Kidney glomerular epithelial cell (primary cell): Measurements from ENCODE around the gene AP1B1.

Experiments used
- DNase-seq: peaks from one replicate; lab custom pipeline; 2025; lab: John Stamatoyannopoulos, UW

The AP1B1 gene

GRCh38 chr22:29299136-29299900, 89.1 kb downstream of the AP1B1 start:
- DNase-seq = no peak

DNA sequence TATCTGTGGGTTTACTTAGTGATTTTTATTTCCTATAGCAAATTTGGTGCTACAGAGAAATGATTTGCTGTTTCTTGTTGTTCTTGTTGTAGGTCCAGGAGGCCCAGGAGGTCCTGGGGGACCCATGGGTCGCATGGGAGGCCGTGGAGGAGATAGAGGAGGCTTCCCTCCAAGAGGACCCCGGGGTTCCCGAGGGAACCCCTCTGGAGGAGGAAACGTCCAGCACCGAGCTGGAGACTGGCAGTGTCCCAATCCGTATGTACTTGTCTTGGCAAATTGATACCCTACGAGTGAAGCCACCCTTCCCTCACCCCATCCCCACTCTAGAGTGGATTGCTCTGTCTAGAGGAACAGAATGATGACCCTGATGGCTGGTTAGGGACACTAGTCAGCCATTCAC, 89.7 kb downstream of the AP1B1 start:
- DNase-seq = no peak

DNA sequence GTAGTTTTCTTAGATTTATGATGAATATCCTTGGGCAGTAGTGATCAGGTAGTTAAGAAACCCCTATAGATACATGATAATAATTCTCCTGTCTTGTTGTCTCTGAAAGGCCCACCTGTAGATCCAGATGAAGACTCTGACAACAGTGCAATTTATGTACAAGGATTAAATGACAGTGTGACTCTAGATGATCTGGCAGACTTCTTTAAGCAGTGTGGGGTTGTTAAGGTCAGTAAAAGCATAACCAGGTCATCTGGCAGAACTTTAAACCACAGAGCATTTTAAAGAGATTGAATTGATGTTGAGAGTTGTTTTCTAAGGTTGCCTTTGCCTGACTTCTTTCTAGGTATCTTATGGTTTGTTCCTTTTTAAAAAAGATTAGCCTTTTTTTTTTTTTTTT, 96.0 kb downstream of the AP1B1 start:
- no peak for DNase-seq

GRCh38 chr22:29291215-29291614, 97.2 kb downstream of the AP1B1 start:
- DNase-seq = no peak

DNA sequence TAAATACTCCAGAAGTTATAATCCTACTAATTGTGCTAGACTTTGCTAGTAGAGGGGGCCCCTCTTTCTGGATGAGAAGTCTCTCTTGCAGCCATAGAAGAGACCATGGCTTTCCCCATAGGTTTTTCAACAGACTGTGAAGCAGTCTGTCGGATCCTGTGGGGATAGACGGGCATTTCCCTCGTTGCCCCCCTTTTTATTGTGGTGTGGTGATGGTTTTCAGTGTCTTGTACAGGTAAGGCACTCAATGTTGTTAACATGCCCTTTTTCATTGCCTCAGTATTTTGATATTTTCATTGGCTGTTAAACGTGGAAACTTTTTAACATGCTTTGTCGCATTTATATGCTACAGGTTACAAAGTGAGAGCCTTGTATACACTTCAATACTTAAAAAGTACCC, 98.3 kb downstream of the AP1B1 start:
- no peak for DNase-seq

DNA sequence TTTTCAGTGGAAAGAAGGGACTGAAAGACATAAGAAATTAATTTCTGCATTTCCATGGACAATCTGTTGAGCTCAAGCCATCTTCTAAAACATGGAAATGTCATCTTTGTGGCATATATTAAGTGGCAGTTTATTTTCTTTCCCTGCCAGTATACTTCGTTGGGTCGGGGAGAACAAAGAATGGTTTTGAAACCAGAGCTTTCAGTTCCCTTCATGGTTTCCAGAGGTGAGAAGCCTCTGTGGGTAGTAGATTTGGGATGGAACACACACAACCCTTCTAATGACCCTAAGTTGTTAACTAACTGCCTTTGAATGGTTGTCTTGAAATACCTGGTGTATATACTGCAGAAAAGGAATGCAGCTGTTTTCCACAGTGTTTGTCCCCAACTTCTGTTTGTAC, 99.5 kb downstream of the AP1B1 start:
- no peak for DNase-seq

DNA sequence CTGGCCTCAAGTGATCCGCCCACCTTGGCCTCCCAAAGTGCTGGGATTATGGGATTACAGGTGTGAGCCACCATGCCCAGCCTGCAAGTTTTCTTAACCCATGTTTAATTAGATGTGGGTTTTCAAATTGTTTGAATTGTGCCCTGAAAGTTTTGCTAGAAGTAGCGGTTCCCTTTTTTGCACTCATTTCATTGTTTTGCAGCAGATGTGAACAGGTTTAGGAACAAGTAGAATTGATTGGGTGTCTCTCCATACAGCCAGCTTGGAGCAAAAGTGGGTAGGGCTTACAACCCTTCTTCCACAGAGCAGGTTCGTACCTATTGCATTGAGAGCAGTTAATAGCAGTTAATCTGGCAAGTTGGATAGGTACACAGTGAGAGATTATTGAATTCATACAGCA, 104.2 kb downstream of the AP1B1 start:
- no peak for DNase-seq

GRCh38 chr22:29277927-29278326, 110.4 kb downstream of the AP1B1 start:
- no peak for DNase-seq
